GM19438 (cell line): ENCODE measurements around the gene LRCH2.

Experiments
- ATAC-seq: cut with Tn5 transposase; IDR thresholded peaks from one replicate; pipeline ENCODE4 v1.9.1; 2021; ENCODE audit warnings: low read depth; ENCODE audit not compliant: unreplicated experiment

LRCH2 gene

GRCh38 chrX:115089419-115089818, 144.5 kb downstream of the LRCH2 start:
- no peak for ATAC-seq

GRCh38 chrX:115068896-115069295, 165.0 kb downstream of the LRCH2 start:
- ATAC-seq = no peak

GRCh38 chrX:115067812-115068211, 166.1 kb downstream of the LRCH2 start:
- no peak for ATAC-seq

- no peak for ATAC-seq
Measured at GRCh38 chrX:115065304-115065703, 168.6 kb downstream of the LRCH2 start.
